GM06990 (cell line): Measurements from ENCODE around the gene CARD8.
A peak's percentile ranks its signal among the peaks of the same experiment; 100 is the strongest.

Experiments used
- DNase-seq: peaks from one replicate; pipeline ENCODE4 v3.0.0-alpha.2; 2011; ENCODE audit not compliant: insufficient read length; ENCODE audit errors: extremely low read depth
- H3K27me3 ChIP-seq: replicated peaks from 2 replicates; pipeline ENCODE4 v1.6.0; 2011; ENCODE audit warnings: low read length; ENCODE audit not compliant: control insufficient read depth, insufficient read depth
- H3K36me3 ChIP-seq: 2 replicates; pipeline ENCODE4 v1.5.1; 2011; ENCODE audit warnings: low read length; ENCODE audit not compliant: control insufficient read depth, insufficient read depth
- H3K4me3 ChIP-seq: replicated peaks from 2 replicates; pipeline ENCODE4 v1.5.1; 2011; ENCODE audit warnings: low read depth, mild to moderate bottlenecking, control low read depth, low read length
- CTCF ChIP-seq: IDR thresholded peaks from 2 replicates; pipeline ENCODE4 v1.5.1; 2011; ENCODE audit warnings: low read length, control low read depth, mild to moderate bottlenecking, inconsistent platforms; ENCODE audit not compliant: insufficient read depth, poor library complexity, severe bottlenecking

CARD8 gene

GRCh38 chr19:48181505-48181904 lies 74.2 kb downstream of the CARD8 start:
- H3K27me3 ChIP-seq = no peaks in the 10 kb centered on the region
- TF ChIP-seq CTCF = no peak
- peaks cover 4% of the 10 kb centered on the region for H3K36me3 ChIP-seq
- no peak for DNase-seq
- no peak overlapping the region for H3K4me3 ChIP-seq

GRCh38 chr19:48176226-48176625 lies 79.5 kb downstream of the CARD8 start:
- no peak for DNase-seq
- TF ChIP-seq CTCF = no peak
- Histone ChIP-seq H3K36me3 (peaks cover 5% of the 10 kb centered on the region), H3K27me3 (no peaks in the 10 kb centered on the region), H3K4me3 (no peak overlapping the region)

- DNase-seq = no peak
- Histone ChIP-seq H3K4me3 (no peak overlapping the region), H3K27me3 (no peaks in the 10 kb centered on the region), H3K36me3 (peaks cover 5% of the 10 kb centered on the region)
- no peak for TF ChIP-seq CTCF
These were observed 80.1 kb downstream of the CARD8 start for GRCh38 chr19:48175578-48175977.

- no peaks in the 10 kb centered on the region for H3K27me3 ChIP-seq
- no peak for DNase-seq
- H3K4me3 ChIP-seq = no peak overlapping the region
- no peak for TF ChIP-seq CTCF
- peaks cover 5% of the 10 kb centered on the region for H3K36me3 ChIP-seq
These were observed 81.2 kb downstream of the CARD8 start for GRCh38 chr19:48174445-48175030.

- TF ChIP-seq CTCF = no peak
- Histone ChIP-seq H3K36me3 (peaks cover 3% of the 10 kb centered on the region), H3K4me3 (peak overlapping the region; percentile 94; the same call in 1 of the 2 replicates), H3K27me3 (no peaks in the 10 kb centered on the region)
- DNase-seq = no peak
These were observed 84.0 kb downstream of the CARD8 start for GRCh38 chr19:48171710-48172109.
